Thoracic aorta (tissue), 2 donors: Measurements from ENCODE around the gene PTGS1. TPM values are rescaled to one million over a fixed set of nuclear protein-coding genes. Genes with fewer than 3 reads are reported as not detected.
"Not testable (repeated sequence)": the region's sequence is repeated elsewhere in the genome, so short reads cannot be mapped to it uniquely, and the experiment has no call there.

Experiments used
- ATAC-seq: fragments of 150-250 bp; one replicate; pipeline ENCODE4 v1.8.0; 2017; ENCODE audit warnings: low read depth; ENCODE audit not compliant: insufficient number of reproducible peaks, low FRiP score
- DNase-seq: peaks from one replicate; pipeline ENCODE4 v3.0.0-alpha.2; 2020; ENCODE audit warnings: low spot score
- H3K27ac ChIP-seq, 2 donors: fragments of 200-600 bp; sonication (generic); 1 replicate in 1 of 2; 2 replicates in 1 of 2; pipeline ENCODE4 v1.5.1; 2016; ENCODE audit warnings: mild to moderate bottlenecking in 2 of 2, moderate library complexity in 2 of 2
- H3K27me3 ChIP-seq: fragments of 200-600 bp; sonication (generic); replicated peaks from 2 replicates; pipeline ENCODE4 v1.6.0; 2016; ENCODE audit warnings: mild to moderate bottlenecking; ENCODE audit not compliant: insufficient read depth
- H3K36me3 ChIP-seq: fragments of 200-600 bp; sonication (generic); one replicate; pipeline ENCODE4 v1.5.1; 2016
- H3K4me1 ChIP-seq, 2 donors: fragments of 200-600 bp; sonication (generic); 1 replicate in 1 of 2; 2 replicates in 1 of 2; pipeline versions ENCODE4 v1.5.1 to v1.6.0; 2016; ENCODE audit warnings: low read depth in 2 of 2, mild to moderate bottlenecking in 1 of 2; ENCODE audit not compliant: control insufficient read depth in 1 of 2
- H3K4me3 ChIP-seq: fragments of 200-600 bp; sonication (generic); 2 replicates; pipeline ENCODE4 v1.5.1; 2016; ENCODE audit warnings: mild to moderate bottlenecking
- H3K9me3 ChIP-seq: fragments of 200-600 bp; sonication (generic); 2 replicates; pipeline ENCODE4 v1.5.1; 2016
- CTCF ChIP-seq: fragments of 200-600 bp; sonication (generic); IDR thresholded peaks from one replicate; pipeline ENCODE4 v1.5.1; 2019; ENCODE audit warnings: antibody characterized with exemption
- total RNA-seq, 2 donors: library from RNA; depleted of rRNA; stranded (reverse); fragments of >200 nt; gene quantifications; one replicate each; pipeline versions ENCODE4 v1.1.0 to v1.2.3, GENCODE V29; 2016

The PTGS1 gene
- total RNA-seq, 2 donors from 2014 or later: 10.8 to 13.8 TPM

DNA sequence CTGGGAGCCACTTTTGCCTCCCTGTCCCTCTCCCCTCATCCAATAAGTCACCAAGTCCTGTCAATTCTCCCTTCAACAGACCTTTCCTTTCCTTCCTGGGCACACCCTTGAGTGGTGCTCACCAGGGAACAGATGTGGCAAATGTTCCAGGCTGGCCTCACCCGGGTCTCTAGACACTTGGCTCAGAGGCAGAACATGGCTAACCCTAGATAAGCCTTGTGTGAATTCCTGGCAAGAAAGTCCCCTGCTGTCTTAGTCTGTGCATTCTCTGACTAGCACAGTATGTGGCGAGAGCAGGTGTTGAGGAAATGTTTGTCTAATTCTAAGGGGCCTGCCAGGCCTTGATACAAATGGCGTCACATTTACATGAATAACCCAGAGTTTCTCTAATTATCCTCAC, 41.2 kb upstream of the PTGS1 start:
- ATAC-seq (no peak), DNase-seq (no peak)
- H3K27me3 ChIP-seq: no peaks in the 10 kb centered on the region
- H3K9me3 ChIP-seq: no peaks in the 10 kb centered on the region
- peaks cover 0 to 11% of the 10 kb centered on the region in 2 donors for H3K4me1 ChIP-seq
- no peak for TF ChIP-seq CTCF
- no peak overlapping the region for H3K4me3 ChIP-seq
- H3K27ac ChIP-seq: no peak overlapping the region
- H3K36me3 ChIP-seq: no peaks in the 10 kb centered on the region

GRCh38 chr9:122330466-122330865, 40.4 kb upstream of the PTGS1 start:
- not testable (repeated sequence) for H3K27ac ChIP-seq, ATAC-seq, DNase-seq, H3K9me3 ChIP-seq, H3K36me3 ChIP-seq, H3K4me3 ChIP-seq, H3K27me3 ChIP-seq
- H3K4me1 ChIP-seq: peaks cover 0 to 15% of the 10 kb centered on the region in 2 donors

DNA sequence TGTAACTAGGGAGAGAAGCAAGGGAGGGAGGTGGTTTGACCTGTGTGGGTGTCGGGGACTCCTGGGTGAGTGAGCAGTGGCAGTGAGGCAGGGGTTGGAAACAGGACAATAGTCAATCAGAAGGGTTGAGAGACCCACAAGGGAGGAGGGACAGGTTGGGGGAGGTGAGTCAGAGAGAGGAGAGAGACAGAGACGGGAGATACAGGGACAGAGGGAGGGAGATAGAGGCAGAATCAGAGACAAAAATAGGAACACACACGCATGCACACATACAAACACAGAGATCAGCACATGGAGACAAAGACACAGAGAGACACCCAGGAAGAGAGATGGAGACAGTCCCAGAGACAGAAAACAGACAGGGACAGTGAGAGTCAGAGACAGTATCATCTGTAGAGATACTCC, 39.3 kb upstream of the PTGS1 start:
- DNase-seq: no peak
- TF ChIP-seq CTCF: no peak
- Histone ChIP-seq H3K27ac (no peak overlapping the region), H3K4me1 (peaks cover 0 to 15% of the 10 kb centered on the region in 2 donors), H3K27me3 (no peaks in the 10 kb centered on the region), H3K36me3 (no peaks in the 10 kb centered on the region), H3K4me3 (no peak overlapping the region), H3K9me3 (no peaks in the 10 kb centered on the region)
- ATAC-seq: no peak

DNA sequence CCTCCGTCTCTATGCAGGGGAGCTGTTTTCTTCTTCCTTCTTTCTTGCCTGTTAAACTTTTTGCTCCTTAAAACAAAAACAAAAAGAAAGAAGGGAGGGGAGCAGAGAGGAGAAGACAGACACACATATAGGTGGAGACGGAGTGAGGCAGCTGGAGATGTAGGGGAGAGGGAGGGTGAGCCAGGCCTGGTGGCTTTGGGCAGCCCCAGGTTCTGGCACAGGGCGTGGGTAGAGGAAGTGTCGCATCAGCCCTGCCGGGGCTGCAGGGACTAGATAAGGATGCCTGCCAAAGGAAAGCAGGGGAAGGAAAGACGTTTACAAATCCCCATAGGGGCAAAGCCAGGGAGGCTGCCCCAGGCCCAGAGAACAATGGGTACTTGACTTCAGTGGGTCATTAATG, 38.7 kb upstream of the PTGS1 start:
- Histone ChIP-seq H3K9me3 (no peaks in the 10 kb centered on the region), H3K4me3 (no peak overlapping the region), H3K4me1 (peaks cover 0 to 15% of the 10 kb centered on the region in 2 donors), H3K36me3 (no peaks in the 10 kb centered on the region), H3K27me3 (no peaks in the 10 kb centered on the region), H3K27ac (no peak overlapping the region)
- DNase-seq (no peak), ATAC-seq (no peak)
- TF ChIP-seq CTCF: no peak

- H3K36me3 ChIP-seq: no peaks in the 10 kb centered on the region
- no peak overlapping the region for H3K27ac ChIP-seq
- ATAC-seq (no peak), DNase-seq (no peak)
- peaks cover 0 to 15% of the 10 kb centered on the region in 2 donors for H3K4me1 ChIP-seq
- H3K9me3 ChIP-seq: no peaks in the 10 kb centered on the region
- no peak overlapping the region for H3K4me3 ChIP-seq
- no peaks in the 10 kb centered on the region for H3K27me3 ChIP-seq
- TF ChIP-seq CTCF: no peak
Measured at GRCh38 chr9:122332644-122333043, 38.2 kb upstream of the PTGS1 start.

GRCh38 chr9:122333169-122333808, 37.5 kb upstream of the PTGS1 start:
- Histone ChIP-seq H3K9me3 (no peaks in the 10 kb centered on the region), H3K4me1 (peaks cover 0 to 15% of the 10 kb centered on the region in 2 donors), H3K27me3 (no peaks in the 10 kb centered on the region), H3K4me3 (no peak overlapping the region), H3K36me3 (no peaks in the 10 kb centered on the region), H3K27ac (no peak overlapping the region)
- no peak for ATAC-seq
- TF ChIP-seq CTCF: no peak
- no peak for DNase-seq
